OCI-LY7 (cell line): ENCODE results near the gene RIMKLB. TPM values are rescaled to one million over a fixed set of nuclear protein-coding genes. Genes with fewer than 3 reads are reported as not detected.

Experiments
- BruUV-seq: library from RNA; stranded (reverse); fragments of 400-500 nt; replicated peaks from 2 replicates; lab custom pipeline; 2021; lab: Mats Ljungman, UMichigan
- CTCF ChIA-PET: fragments of 300-600 bp; sonication (Branson Sonifier 250); formaldehyde crosslinking; loops from one replicate; lab custom pipeline; 2022; ENCODE audit warnings: antibody characterized with exemption; ENCODE audit not compliant: unreplicated experiment; lab: Charles Lee
- POLR2A ChIA-PET: fragments of 300-600 bp; sonication (Branson Sonifier 250); formaldehyde crosslinking; loops from one replicate; lab custom pipeline; 2022; ENCODE audit warnings: antibody characterized with exemption; lab: Charles Lee
- DNase-seq: peaks from one replicate; pipeline ENCODE4 v3.0.0-alpha.2; 2015; ENCODE audit warnings: low spot score
- H2AFZ ChIP-seq: fragments of 200-600 bp; sonication (generic), shearing (Covaris generic); 2 replicates; pipeline ENCODE4 v1.6.1; 2014; ENCODE audit warnings: mild to moderate bottlenecking, antibody characterized with exemption, low read length, moderate library complexity
- H3K27ac ChIP-seq: fragments of 200-600 bp; sonication (generic); 2 replicates; pipeline ENCODE4 v1.5.1; 2014; ENCODE audit warnings: mixed run types, low read depth, mild to moderate bottlenecking, moderate library complexity, low read length, inconsistent platforms; ENCODE audit not compliant: poor library complexity, severe bottlenecking
- H3K36me3 ChIP-seq: fragments of 200-600 bp; sonication (generic); 2 replicates; pipeline ENCODE4 v1.6.1; 2014; ENCODE audit warnings: mild to moderate bottlenecking, antibody characterized with exemption, low read length, moderate library complexity, mixed read lengths; ENCODE audit not compliant: insufficient read depth
- H3K4me1 ChIP-seq: fragments of 200-600 bp; sonication (generic); 2 replicates; pipeline ENCODE4 v1.5.1; 2014; ENCODE audit warnings: mild to moderate bottlenecking, low read length; ENCODE audit not compliant: insufficient read depth, poor library complexity, severe bottlenecking
- H3K4me2 ChIP-seq: fragments of 200-600 bp; sonication (generic); 2 replicates; pipeline ENCODE4 v1.6.1; 2014; ENCODE audit warnings: mild to moderate bottlenecking, low read length
- H3K4me3 ChIP-seq: fragments of 200-600 bp; sonication (generic); 2 replicates; pipeline ENCODE4 v1.5.1; 2014; ENCODE audit warnings: mild to moderate bottlenecking, low read depth, low read length; ENCODE audit not compliant: poor library complexity, severe bottlenecking
- H3K79me2 ChIP-seq: fragments of 200-600 bp; sonication (generic); 2 replicates; pipeline ENCODE4 v1.6.1; 2016; ENCODE audit warnings: low read depth, mild to moderate bottlenecking, low read length, moderate library complexity, mixed read lengths; ENCODE audit not compliant: insufficient read depth
- H3K9me2 ChIP-seq: fragments of 200-600 bp; sonication (generic); 2 replicates; pipeline ENCODE4 v1.6.1; 2016; ENCODE audit warnings: mild to moderate bottlenecking, low read length, mixed read lengths; ENCODE audit not compliant: insufficient read depth
- H3K9me3 ChIP-seq: fragments of 200-600 bp; sonication (generic); 2 replicates; pipeline ENCODE4 v1.6.1; 2014; ENCODE audit warnings: mild to moderate bottlenecking, mixed run types, low read length, mixed read lengths
- H4K20me1 ChIP-seq: fragments of 200-600 bp; sonication (generic); 2 replicates; pipeline ENCODE4 v1.6.1; 2014; ENCODE audit warnings: mild to moderate bottlenecking, antibody characterized with exemption, low read length, moderate library complexity, mixed read lengths; ENCODE audit not compliant: insufficient read depth
- EZH2phosphoT487 ChIP-seq: fragments of 200-600 bp; sonication (generic); IDR thresholded peaks from 2 replicates; pipeline ENCODE4 v1.6.1; 2018; ENCODE audit warnings: low read depth, borderline replicate concordance, mild to moderate bottlenecking, mixed run types, antibody characterized with exemption, low read length, moderate library complexity, mixed read lengths
- intact Hi-C: fragments of 100-400 bp; cut with micrococcal nuclease; formaldehyde crosslinking; loops from one replicate; pipeline ENCODE4 v1.10.0; 2022; ENCODE audit not compliant: unreplicated experiment
- total RNA-seq, 2 experiments: library from RNA; depleted of rRNA in 1 of 2; stranded (reverse); fragments of >200 nt in 1 of 2; shearing (Covaris generic) in 1 of 2; gene quantifications; 2 replicates each; pipeline ENCODE4 v1.2.3, GENCODE V29; 2014 to 2022
- TF ChIP-seq, protein P1 (sequence below): fragments of 200-600 bp; sonication (generic); conservative IDR thresholded peaks from 2 replicates; pipeline ENCODE4 v1.5.1; 2014; ENCODE audit warnings: mild to moderate bottlenecking, antibody characterized with exemption, low read length, moderate library complexity, mixed read lengths

RIMKLB gene
- total RNA-seq, 2 experiments from 2014 or later: 84.6 to 109 TPM

DNA sequence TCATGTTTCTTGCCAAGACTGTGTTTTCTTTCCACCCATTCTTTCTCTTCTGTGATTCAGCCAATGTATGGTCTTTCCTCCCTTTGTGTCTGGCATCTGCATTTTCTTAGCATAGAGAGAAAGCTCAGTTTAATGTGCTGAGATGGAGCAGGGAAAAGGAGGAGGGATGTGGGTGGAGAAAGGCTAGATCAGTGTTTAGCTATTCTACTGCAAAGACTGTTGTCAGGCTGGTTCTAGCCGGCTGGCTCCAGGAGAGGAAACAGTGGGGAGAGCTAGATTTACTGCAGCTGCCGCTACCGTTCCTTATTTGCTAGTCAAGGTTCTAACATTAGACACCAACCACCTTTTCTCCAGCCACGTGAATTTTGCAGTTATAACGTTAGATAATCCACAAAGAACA, 5.2 kb upstream of the RIMKLB start:
- no TSS peak for BruUV-seq
- intact Hi-C loops: loop anchor here (2.0 to 10.0 kb wide), 4 partner anchors 48 to 1702 kb away; partner anchors contain the start of genes CLECL1 and KLRK1

DNA sequence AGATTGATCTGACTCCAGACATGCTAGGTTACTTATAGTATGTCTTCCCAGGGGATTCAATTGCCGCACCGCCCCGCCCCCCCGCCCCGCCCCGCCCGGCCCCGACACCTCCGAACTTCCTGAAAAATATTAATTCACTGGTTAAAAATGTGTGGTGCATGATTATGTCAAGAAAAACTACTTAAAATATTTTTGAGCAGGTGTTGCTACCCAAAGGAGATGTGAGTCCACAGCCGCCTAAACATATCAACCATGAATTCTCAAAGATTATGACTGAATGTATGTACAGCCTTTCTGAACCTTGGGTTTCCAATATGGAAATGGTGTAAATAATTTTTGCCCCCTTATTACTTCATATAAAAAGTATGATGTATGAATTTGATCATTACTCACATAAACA, 2.7 kb upstream of the RIMKLB start:
- Histone ChIP-seq H3K4me2 (peak overlapping the region; percentile 89), H3K27ac (peak overlapping the region; percentile 100), H3K4me3 (peak overlapping the region; percentile 48), H3K9me3 (no peaks in the 10 kb centered on the region), H2AFZ (peak overlapping the region; percentile 63; the same call in 1 of the 2 replicates), H3K36me3 (peaks cover 6% of the 10 kb centered on the region), H3K4me1 (peaks cover 74% of the 10 kb centered on the region), H3K79me2 (peaks cover 25% of the 10 kb centered on the region), H3K9me2 (no peaks in the 10 kb centered on the region), H4K20me1 (peaks cover 13% of the 10 kb centered on the region)
- no TSS peak for BruUV-seq
- ChIA-PET CTCF (no interaction called here), POLR2A (interaction anchor here (0.7 to 1.8 kb wide), 4 partner anchors 14 to 969 kb away, joined by 3 to 10 read pairs (median 4); no protein-coding TSS in a partner anchor)
- peak; percentile 57 for DNase-seq
- TF ChIP-seq, protein P1, sequence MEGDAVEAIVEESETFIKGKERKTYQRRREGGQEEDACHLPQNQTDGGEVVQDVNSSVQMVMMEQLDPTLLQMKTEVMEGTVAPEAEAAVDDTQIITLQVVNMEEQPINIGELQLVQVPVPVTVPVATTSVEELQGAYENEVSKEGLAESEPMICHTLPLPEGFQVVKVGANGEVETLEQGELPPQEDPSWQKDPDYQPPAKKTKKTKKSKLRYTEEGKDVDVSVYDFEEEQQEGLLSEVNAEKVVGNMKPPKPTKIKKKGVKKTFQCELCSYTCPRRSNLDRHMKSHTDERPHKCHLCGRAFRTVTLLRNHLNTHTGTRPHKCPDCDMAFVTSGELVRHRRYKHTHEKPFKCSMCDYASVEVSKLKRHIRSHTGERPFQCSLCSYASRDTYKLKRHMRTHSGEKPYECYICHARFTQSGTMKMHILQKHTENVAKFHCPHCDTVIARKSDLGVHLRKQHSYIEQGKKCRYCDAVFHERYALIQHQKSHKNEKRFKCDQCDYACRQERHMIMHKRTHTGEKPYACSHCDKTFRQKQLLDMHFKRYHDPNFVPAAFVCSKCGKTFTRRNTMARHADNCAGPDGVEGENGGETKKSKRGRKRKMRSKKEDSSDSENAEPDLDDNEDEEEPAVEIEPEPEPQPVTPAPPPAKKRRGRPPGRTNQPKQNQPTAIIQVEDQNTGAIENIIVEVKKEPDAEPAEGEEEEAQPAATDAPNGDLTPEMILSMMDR: no peak
- no peak for TF ChIP-seq EZH2phosphoT487
- intact Hi-C loops: loop anchor here (5.0 to 10.0 kb wide), 3 partner anchors 252 to 1700 kb away; partner anchors contain the start of genes CLECL1, KLRK1 and M6PR

More for the DNA sequence above, 5.2 kb upstream of the RIMKLB start:
- Histone ChIP-seq H3K4me1 (peaks cover 91% of the 10 kb centered on the region), H3K36me3 (no peaks in the 10 kb centered on the region), H3K9me3 (no peaks in the 10 kb centered on the region), H3K4me3 (peak overlapping the region; percentile 56), H3K9me2 (no peaks in the 10 kb centered on the region), H2AFZ (peak overlapping the region; percentile 70; the same call in 1 of the 2 replicates), H3K4me2 (peak overlapping the region; percentile 89), H4K20me1 (no peaks in the 10 kb centered on the region), H3K79me2 (peaks cover 3% of the 10 kb centered on the region; the same call in 1 of the 2 replicates), H3K27ac (peak overlapping the region; percentile 100)
- ChIA-PET POLR2A (interaction anchor here (0.7 to 1.5 kb wide), 7 partner anchors 14 to 148 kb away, joined by 3 to 6 read pairs (median 4); no protein-coding TSS in a partner anchor), CTCF (no interaction called here)
- TF ChIP-seq, protein P1: no peak
- no peak for TF ChIP-seq EZH2phosphoT487
- DNase-seq: peak; percentile 93
